CMK (cell line): ENCODE results near the gene FAM156A.
"Not testable (repeated sequence)": the region's sequence is repeated elsewhere in the genome, so short reads cannot be mapped to it uniquely, and the experiment has no call there.

Source experiments
- DNase-seq: peaks from one replicate; pipeline ENCODE4 v3.0.0-alpha.2; 2010; ENCODE audit warnings: low read depth

The FAM156A gene

DNA sequence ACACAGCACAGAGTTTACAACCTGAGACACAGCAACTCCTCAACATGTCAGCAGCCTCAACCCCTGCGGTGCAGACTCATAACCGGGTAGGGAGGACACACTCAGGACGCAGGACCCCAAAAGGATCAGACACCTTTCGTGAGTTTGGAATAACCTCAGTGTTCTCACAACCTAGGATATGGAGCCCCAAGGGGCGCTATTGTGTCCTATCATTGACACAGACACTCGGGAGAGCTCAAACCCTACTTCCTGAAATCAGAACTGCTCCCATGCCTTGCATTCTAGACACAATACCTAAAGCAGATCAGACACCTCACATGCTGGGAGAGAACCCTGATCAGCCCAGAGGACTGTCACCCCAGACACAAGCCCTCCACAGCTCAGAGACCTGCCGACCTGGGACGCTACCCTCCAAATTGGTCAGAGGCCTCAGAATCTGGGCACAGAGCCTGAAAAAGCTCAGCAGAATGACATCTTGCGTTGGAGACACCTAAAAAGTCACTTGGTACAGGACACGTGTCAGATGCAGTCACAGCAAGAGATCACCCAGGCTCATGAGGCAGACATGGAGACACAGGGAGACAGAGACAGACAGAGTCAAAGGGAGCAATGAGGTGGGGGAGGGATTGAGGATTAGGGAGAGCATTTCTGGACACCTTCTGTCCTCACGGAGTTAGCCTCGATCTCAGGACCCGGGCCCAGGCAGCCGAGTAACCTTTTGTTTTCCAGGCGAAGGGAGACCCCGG, 8.8 kb upstream of the FAM156A start:
- not testable (repeated sequence) for DNase-seq

- DNase-seq: not testable (repeated sequence)
These were observed 643 bp upstream of the FAM156A start for GRCh38 chrX:52958961-52959360.

- not testable (repeated sequence) for DNase-seq
These were observed 8.4 kb downstream of the FAM156A start for GRCh38 chrX:52949884-52950283.

DNA sequence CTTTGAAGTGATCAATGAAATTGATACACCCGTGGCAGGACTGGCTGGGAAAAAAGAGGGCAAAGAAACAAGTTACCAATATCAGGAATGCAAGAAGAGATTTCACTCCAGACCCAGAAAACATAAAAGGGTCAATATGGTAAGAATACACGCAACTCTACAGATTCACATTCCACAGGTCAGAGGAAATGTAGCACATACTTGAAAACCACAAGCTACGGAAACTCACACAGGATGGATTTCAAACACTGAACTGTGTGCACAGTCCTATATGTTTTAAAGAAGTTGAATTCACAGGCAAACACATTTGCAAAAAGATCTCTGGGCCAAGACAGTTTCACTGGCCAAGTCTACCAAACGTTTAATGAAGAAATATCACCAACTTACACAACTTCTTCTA, 9.0 kb downstream of the FAM156A start:
- not testable (repeated sequence) for DNase-seq

DNA sequence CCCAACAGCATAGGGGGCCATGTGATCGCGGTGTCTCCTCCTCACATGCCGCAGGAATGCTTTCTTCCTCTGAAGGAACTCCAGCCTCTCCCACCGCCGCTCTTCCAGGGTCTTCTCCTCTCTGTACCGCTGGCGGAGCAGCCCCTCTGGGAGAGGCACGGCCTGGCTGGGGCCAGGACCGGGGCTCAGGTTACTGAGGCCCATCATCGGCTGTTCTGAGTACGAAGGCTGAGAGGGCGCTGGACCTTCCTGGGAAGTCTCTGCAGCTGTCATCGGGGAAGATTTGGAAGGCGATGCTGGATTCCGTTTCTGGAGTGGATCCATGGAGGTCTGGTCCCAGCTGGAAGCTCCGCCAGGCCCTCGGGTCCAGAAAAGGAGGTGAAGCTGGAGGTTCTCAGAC, 10.1 kb downstream of the FAM156A start:
- not testable (repeated sequence) for DNase-seq

GRCh38 chrX:52947501-52947900, 10.8 kb downstream of the FAM156A start:
- DNase-seq: not testable (repeated sequence)

DNA sequence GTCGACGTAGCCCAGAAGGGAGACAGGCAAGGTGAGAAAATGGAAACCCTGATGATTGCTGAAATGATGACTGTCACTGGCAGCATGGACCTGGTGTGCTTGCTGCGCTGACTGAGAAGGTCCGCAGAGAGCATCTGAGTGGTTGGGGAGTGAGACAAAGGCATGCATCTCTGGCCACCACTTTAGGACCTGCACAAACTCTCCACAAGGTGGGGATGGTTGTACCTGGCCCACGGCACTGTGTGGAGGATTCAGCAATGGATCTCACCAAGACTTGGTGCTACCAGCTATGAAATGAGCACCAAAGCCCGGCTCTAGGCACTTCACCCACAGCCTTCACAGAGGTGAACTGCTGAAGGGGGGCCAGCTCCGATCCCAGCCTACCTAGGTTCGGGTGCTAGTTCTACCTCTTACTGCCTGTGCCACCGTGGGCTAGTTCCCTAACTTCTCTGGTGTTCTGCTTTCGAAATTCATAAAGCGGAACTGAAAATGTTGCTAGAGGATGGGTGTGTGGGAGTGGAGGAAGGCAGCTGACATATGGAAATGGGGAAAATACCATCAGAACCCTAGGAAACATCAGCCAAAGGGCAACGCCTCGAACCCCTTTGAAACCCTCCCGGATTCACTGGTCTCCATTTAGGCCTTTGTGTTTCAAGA, 12.4 kb downstream of the FAM156A start:
- not testable (repeated sequence) for DNase-seq

DNA sequence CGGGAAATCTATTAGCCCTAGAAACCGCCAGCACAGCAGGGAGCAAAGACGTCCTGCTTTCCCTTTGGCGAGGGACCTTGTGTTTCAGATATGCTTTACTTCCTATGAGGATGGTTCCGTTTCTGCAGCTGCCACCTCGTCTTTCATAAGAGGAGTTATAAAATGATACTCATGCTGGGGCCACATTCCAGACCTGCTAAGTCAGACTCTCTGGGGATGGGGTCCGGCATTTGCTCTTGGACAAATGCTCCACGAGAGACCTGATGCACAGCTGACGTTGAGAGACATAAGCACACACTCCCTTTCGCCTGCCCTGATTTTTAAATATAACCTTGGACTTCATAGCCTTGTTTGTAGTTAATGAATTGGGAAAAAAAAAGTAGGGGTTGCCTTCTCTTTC, 16.6 kb downstream of the FAM156A start:
- DNase-seq: not testable (repeated sequence)

GRCh38 chrX:52940704-52941103, 17.6 kb downstream of the FAM156A start:
- DNase-seq: not testable (repeated sequence)

GRCh38 chrX:52935470-52935784, 22.9 kb downstream of the FAM156A start:
- DNase-seq: not testable (repeated sequence)

DNA sequence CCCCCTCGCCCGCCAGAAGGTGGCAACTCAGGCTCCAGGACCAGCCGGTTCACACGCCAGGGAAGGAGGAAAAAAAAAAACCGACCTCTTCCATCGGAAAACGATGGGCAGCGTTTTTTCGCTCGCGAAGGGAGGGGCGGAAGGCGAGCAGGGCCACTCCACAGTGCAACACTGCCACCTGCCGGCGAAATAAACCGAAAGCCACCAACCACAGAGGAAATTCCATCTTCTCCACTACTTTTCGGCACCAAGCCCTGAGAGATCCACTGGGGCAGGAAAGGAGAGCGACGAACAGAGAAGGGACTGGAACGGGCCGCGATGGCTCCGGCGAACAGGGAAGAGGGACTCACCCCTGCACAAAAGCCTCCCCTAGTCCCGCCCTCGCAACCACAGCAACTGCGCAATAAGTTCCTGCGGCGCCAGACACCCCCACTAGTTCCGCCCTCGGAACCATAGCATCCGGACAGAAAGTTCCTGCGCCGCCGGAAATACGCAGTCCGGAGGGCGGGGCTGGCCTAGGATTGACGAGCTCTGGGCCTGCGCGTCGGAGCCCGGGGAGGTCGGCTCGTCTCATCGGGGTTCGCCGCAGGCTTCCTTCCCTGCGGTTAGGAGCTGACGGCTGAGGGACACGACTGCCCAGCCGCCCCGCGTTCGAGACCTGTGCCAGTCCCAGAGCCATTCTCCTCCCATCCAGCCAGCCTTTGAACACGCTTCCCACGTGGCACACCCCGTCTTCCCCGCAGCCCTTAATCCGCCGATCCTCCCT, 23.4 kb downstream of the FAM156A start:
- peak; percentile 81 for DNase-seq

GRCh38 chrX:52933976-52934703, 24.2 kb downstream of the FAM156A start:
- no peak for DNase-seq

GRCh38 chrX:52933213-52933612, 25.1 kb downstream of the FAM156A start:
- DNase-seq: no peak

DNA sequence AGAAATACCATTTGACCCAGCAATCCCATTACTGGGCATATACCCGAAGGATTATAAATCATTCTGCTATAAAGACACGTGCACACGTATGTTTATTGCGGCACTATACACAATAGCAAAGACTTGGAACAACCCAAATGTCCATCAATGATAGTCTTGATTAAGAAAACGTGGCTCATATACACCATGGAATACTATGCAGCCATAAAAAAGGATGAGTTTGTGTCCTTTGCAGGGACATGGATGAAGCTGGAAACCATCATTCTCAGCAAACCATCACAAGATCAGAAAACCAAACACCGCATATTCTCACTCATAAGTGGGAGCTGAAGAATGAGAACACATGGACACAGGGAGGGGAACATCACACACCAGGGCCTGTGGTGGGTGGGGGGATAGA, 28.1 kb downstream of the FAM156A start:
- not testable (repeated sequence) for DNase-seq

DNA sequence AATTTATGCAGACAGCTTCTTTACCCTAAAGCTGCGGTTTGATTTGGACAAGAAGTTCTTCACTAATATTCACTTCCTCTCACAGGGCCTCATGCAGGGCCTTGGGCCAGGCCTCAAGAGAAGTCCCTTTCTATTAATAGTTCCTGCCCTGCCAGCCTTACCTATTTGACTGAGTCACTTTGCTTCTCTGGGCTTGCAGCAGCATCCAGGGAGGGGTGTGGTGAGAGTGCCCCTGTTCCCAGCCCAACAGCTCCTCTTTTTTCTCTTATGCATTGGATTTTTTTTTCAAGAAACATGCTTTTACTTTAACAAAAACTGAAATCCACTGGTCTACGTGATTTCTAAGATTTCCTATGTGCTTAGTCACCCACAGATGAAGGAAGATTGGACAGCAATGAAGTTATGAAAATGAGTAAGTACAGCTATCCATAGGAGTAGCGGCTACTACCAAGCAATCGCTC, 34.5 kb downstream of the FAM156A start:
- no peak for DNase-seq

- not testable (repeated sequence) for DNase-seq
These were observed 43.6 kb downstream of the FAM156A start for GRCh38 chrX:52914704-52915103.

GRCh38 chrX:52913681-52914080, 44.6 kb downstream of the FAM156A start:
- DNase-seq: not testable (repeated sequence)

GRCh38 chrX:52909313-52909969, 48.9 kb downstream of the FAM156A start:
- not testable (repeated sequence) for DNase-seq

DNA sequence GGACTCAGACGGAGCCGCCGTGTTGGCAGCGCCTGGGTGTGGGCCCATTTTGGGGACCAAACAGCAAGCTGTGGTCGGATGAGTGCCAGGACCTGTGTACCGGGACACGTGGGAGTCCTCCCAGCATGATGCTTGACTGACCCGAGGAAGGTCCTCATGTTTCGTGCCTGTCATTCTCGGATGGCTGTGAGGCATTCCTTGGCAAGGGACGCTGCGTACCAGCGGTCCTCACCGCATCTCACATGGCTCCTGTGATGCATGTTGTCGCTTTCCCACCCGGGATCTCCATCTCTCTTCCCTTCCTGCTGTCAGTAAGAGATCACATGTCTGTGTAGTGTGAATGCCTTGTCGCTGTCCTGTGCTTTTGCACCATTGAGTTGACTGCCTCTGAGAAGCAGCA, 50.4 kb downstream of the FAM156A start:
- DNase-seq: not testable (repeated sequence)

GRCh38 chrX:52907137-52907536, 51.2 kb downstream of the FAM156A start:
- not testable (repeated sequence) for DNase-seq

- not testable (repeated sequence) for DNase-seq
These were observed 52.2 kb downstream of the FAM156A start for GRCh38 chrX:52906072-52906471.
